GM18520 (cell line): ENCODE data around the gene PTEN.
"Not testable (repeated sequence)": the region's sequence is repeated elsewhere in the genome, so short reads cannot be mapped to it uniquely, and the experiment has no call there.

Experiments
- ATAC-seq: cut with Tn5 transposase; IDR thresholded peaks from one replicate; pipeline ENCODE4 v1.9.1; 2021; ENCODE audit not compliant: unreplicated experiment

The PTEN gene

DNA sequence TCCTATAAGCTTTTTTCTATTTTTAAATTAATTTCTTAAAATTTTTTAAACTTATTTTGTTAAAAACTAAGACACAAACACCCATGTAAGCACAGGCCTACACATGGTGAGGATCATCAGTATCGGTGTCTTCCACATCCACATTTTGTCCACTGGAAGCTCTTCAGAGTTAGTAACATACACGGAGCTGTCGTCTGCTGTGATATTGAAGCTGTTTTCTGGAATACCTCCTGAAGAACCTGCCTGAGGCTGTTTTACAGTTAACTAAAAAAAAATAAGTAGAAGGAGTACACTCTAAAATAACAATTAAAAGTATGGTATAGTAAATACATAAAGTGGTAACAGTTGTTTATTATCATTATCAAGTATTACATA lies 17.8 kb upstream of the PTEN start:
- ATAC-seq, result no peak

- no peak for ATAC-seq
Observed at GRCh38 chr10:87846023-87846422, 17.4 kb upstream of the PTEN start.

DNA sequence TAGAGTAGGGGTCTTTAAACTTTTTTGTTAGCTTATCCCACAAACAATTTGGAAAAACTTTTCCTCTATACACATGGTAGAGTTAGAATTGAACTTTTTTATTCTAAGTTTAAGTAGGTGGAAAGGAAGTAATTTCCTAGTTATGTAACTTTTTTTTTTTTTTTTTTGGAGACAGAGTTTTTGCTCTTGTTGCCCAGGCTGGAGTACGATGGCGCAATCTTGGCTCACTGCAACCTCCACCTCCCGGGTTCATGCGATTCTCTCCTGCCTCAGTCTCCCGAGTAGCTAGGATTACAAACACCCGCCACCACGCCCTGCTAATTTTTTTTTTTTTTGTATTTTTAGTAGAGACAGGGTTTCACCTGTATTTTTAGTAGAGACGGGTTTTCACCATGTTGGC lies 16.7 kb upstream of the PTEN start:
- ATAC-seq, result not testable (repeated sequence)

GRCh38 chr10:87847550-87847949 lies 15.9 kb upstream of the PTEN start:
- no peak for ATAC-seq

- no peak for ATAC-seq
Observed at GRCh38 chr10:87849001-87849400, 14.4 kb upstream of the PTEN start.

DNA sequence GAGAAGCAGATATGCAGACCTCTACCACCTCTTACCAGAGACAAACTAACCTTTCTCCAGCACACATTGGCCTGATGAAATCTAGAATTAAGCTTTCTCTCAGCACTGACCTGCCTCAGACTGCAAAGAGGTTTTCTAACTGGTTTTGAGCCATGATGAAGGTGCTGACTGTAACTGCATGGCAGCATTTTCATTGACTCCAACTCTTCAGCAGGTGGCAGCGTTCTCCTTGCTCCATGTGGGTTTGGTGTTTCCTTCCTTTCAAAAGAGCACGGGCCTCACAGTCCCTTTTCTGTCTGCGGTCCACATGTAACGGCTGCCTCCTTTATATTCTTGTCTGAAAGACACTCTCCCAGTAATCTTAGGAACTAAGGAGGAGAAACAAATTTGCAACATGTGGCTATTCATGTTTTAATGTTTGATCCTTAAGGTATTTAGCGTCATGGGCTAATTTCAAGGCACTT lies 12.7 kb upstream of the PTEN start:
- ATAC-seq, result no peak

DNA sequence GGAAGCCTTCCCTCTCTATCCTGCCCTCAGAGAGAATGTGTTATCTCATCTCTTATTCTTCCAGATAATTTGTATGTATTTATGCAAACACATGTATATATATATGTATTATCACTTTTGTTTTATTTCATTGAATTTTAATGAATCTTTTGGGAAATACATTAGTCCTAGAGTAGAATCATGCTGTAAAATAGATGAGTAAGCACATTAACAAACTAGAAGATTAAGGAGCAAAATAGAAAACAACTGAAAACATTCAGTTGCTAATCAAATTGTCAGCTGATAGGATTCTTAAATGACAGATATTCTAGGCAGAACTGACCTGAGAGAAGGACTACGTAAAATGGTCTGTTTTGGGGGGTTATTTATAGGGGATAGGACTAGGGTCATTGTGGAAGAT lies 11.3 kb upstream of the PTEN start:
- ATAC-seq, result no peak

GRCh38 chr10:87855247-87855646 lies 8.2 kb upstream of the PTEN start:
- not testable (repeated sequence) for ATAC-seq

- ATAC-seq, result not testable (repeated sequence)
Observed at GRCh38 chr10:87855665-87856064, 7.8 kb upstream of the PTEN start.

DNA sequence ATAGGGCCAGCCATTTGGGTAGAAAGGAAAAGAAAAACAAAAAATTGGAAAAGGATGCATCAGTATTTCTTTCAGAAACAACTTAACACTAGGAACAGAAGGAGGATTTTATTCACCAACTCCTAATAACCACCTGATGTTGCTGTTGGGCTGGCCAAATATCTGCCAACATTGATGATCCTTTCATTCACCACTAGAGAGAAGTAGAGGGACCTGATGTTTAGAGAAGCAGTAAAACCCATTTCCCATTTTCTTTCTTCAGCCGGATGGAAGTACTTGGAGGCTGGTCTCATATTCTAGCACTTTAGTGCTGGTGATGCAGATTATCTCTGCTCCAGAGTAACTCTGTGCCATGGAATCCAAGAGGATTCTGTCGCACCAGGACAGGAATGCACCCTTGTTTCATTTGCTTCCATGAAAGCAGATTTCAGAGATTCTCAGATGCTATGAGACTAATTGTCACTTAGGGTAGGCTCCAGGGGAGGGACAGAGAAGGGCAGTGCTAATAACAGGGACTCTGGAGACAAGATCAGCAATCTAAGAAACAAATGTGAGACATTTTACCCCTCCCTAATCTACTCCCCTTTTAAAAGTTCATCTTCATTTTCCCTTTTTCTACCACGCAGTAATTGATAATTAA lies 3.1 kb upstream of the PTEN start:
- no peak for ATAC-seq

GRCh38 chr10:87860816-87861403 lies 2.5 kb upstream of the PTEN start:
- ATAC-seq, result no peak

DNA sequence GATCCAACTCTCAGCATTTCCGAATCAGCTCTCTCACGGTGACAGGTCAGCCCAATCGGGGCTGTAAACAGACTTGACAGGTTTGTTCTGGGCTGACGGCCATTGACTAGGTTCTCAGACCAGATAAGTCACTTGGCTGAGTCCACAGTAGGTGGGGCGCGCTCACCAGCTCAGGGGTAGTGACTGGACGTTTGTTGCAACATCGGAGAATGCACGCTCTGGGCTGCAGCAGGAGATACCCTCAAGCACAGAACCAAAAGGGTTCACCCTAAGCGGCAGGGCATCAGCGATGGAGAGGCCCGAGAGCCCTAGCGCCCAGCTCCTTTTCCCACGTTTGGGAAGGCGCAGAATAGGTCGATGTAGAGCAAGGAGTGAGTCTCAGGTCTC lies 1.9 kb upstream of the PTEN start:
- ATAC-seq, result peak; percentile 11

DNA sequence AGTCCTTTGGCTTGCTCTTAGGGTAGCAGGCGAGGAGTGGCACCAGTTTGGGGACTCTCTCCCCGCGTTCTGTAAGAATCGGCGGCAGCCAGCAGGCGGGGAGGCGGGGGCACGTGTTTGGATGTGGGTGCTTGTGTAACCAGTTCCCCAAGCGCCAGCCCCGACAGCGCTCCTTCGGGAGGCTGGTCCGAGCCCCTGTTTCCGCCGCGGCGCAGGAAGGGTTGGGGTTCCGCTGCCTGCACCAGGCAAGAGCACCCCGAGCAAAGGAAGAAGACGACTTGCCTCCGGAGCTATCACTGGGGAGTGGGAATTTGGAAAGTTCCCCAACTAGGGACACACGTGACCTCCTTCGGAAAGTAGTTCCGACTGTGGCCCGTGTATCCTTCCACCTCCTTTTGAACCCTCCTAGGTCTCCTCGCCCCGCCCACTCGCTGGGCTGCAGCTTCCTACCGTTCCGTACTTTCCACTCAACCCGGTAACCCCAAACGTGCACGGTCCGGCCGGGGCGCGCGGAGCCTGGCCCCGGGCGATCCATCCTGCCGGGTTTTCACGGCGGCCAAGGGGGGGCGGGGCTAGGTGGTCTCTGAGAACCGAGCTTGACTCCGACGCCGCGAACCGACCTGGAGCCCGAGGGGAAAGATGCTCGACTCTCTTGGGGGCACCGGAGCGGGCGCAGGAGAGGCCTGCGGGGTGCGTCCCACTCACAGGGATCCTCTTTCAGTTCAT lies 1.3 kb upstream of the PTEN start:
- peak; percentile 40 for ATAC-seq

GRCh38 chr10:87862679-87863052 lies 759 bp upstream of the PTEN start:
- no peak for ATAC-seq

GRCh38 chr10:87863951-87864495 lies 598 bp downstream of the PTEN start:
- not testable (repeated sequence) for ATAC-seq

DNA sequence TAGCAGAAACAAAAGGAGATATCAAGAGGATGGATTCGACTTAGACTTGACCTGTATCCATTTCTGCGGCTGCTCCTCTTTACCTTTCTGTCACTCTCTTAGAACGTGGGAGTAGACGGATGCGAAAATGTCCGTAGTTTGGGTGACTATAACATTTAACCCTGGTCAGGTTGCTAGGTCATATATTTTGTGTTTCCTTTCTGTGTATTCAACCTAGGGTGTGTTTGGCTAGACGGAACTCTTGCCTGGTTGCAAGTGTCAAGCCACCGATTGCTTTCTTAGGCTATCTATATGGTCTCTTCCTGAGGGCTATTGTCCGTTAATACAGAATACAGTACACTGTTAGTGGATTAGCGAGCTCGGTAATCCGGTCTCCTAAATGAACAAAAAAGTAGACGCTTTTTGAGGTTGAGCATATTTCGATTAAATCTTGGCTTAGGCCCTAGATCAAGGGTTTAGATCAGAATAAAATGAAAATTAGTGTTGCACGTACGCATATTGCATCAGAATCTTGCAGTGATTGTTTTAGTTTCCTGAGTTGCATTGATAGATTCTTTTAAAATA lies 1.2 kb downstream of the PTEN start:
- ATAC-seq, result no peak

DNA sequence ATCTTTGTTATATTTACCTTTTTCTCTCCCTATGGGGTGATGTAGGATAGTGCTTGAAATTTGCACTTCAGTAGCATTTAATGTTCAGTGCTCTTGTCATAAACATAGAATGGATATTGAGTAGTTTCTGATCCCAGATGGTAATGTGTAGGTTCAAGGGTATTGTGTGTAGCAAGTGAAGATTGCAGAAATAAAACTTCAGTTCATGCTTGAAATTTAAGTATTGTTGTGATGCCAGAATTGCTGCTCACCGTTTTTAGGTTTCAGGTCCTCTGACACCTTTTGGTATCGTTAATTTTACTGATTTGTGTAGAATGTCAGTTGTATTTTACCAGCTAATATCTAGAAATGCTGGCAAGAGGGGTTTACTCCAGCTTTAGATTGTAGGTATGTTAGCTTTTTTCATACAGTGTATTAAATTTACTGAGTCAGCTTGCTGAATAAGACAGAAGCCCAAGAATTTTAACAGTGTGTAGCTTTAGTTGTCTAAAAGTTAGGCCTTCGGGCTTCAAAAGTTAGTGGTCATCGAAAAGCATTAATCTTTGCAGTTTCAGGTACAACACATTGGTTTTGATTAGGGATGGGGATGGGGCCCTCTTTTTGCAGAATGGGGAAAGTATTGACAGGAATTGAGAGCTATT lies 1.9 kb downstream of the PTEN start:
- ATAC-seq, result no peak

GRCh38 chr10:87866412-87866974 lies 3.1 kb downstream of the PTEN start:
- ATAC-seq, result no peak

DNA sequence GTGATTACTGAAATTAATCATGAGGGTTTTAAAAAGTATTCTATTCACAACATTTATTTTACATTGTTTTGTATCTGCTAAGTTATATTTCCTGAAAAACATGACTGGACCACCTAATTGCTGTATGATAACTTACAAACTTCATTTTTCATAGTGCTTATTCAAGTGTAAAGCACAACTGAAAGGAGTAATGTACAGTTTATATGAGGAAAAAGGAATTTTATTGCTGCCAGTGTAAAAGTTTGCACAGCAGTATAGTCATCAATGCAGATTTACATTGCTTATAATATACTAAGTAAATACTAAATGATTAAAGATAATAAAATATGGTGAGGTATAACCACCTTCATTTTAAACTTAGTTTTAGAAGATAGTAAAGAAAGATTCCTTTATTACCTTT lies 4.0 kb downstream of the PTEN start:
- ATAC-seq, result no peak

DNA sequence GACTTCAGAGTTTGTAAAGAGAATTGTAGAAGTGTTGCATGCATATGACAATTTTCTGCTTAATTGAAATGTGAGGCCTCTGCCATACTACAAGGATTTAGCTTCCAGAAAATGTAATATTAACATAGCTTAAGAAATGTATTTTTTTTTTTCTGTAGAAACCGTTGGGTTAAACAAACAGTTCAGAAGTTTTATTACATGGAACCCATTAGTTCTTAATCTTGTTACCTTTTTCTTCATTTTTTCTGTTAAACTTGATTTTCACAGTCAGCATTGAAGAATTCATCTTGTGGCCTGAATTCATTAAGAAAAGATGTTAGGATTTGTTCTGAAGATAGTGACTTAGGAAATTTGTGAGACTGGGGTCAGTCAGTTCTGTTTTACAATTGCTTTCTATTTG lies 4.9 kb downstream of the PTEN start:
- no peak for ATAC-seq

- not testable (repeated sequence) for ATAC-seq
Observed at GRCh38 chr10:87869139-87869538, 5.7 kb downstream of the PTEN start.
